Activated T-cell treated with anti-CD3 and anti-CD28 coated beads, Interleukin-2, amount 50 U/mL, for 72 hours (primary cell): ENCODE data around the gene MAP3K5. TPM values are rescaled to one million over a fixed set of nuclear protein-coding genes. Genes with fewer than 3 reads are reported as not detected.

Experiments
- ATAC-seq, 2 donors: fragments of 150-1000 bp; cut with Tn5 transposase; replicated peaks in 1 of 2; 2 replicates each; pipeline ENCODE4 v1.10.0; 2021; ENCODE audit warnings: moderate library complexity in 2 of 2, mild to moderate bottlenecking in 1 of 2
- DNase-seq, 2 donors: peaks; one replicate each; pipeline ENCODE4 v3.0.0; 2021 to 2022; ENCODE audit warnings: mixed read lengths in 1 of 2
- H3K27ac Mint-ChIP-seq: one replicate; pipeline ENCODE4 v1.8.0; 2022; ENCODE audit warnings: mild to moderate bottlenecking, moderate library complexity, mixed read lengths
- H3K27me3 Mint-ChIP-seq: one replicate; pipeline ENCODE4 v1.8.0; 2022; ENCODE audit warnings: low read depth, mixed read lengths
- H3K36me3 Mint-ChIP-seq, 2 donors: one replicate each; pipeline ENCODE4 v1.8.0; 2022; ENCODE audit warnings: mixed read lengths in 2 of 2, mild to moderate bottlenecking in 1 of 2; ENCODE audit not compliant: insufficient read depth in 2 of 2
- H3K4me1 Mint-ChIP-seq: one replicate; pipeline ENCODE4 v1.8.0; 2022; ENCODE audit warnings: low read depth, mixed read lengths
- H3K4me3 Mint-ChIP-seq, 2 donors: one replicate each; pipeline ENCODE4 v1.8.0; 2022; ENCODE audit warnings: mild to moderate bottlenecking in 2 of 2, mixed read lengths in 2 of 2, moderate library complexity in 2 of 2
- H3K9me3 Mint-ChIP-seq, 2 donors: one replicate each; pipeline ENCODE4 v1.8.0; 2022; ENCODE audit warnings: mixed read lengths in 2 of 2
- total RNA-seq, 2 donors: library from RNA; stranded (reverse); gene quantifications; one replicate each; pipeline ENCODE4 v1.2.3, GENCODE V29; 2022

Gene MAP3K5
- total RNA-seq, 2 donors from 2014 or later: 12.8 to 18.5 TPM

- H3K4me3 Mint-ChIP-seq: no peak overlapping the region
- H3K36me3 Mint-ChIP-seq: no peaks in the 10 kb centered on the region
- H3K27ac Mint-ChIP-seq: no peak overlapping the region
- no peak for ATAC-seq
- DNase-seq: no peak
- no peaks in the 10 kb centered on the region for H3K9me3 Mint-ChIP-seq
- H3K4me1 Mint-ChIP-seq: peaks cover 4% of the 10 kb centered on the region
- no peaks in the 10 kb centered on the region for H3K27me3 Mint-ChIP-seq
Observed at GRCh38 chr6:136535880-136536650, 256.2 kb downstream of the MAP3K5 start.

- H3K4me1 Mint-ChIP-seq: peaks cover 4% of the 10 kb centered on the region
- no peaks in the 10 kb centered on the region for H3K27me3 Mint-ChIP-seq
- H3K36me3 Mint-ChIP-seq: no peaks in the 10 kb centered on the region
- no peaks in the 10 kb centered on the region for H3K9me3 Mint-ChIP-seq
- H3K4me3 Mint-ChIP-seq: peak overlapping the region in 1 of 2 donors; percentile 17
- ATAC-seq: no peak
- DNase-seq: no peak
- H3K27ac Mint-ChIP-seq: no peak overlapping the region
Observed at GRCh38 chr6:136535017-136535765, 257.1 kb downstream of the MAP3K5 start.

- Mint-ChIP-seq H3K4me1 (peaks cover 4% of the 10 kb centered on the region), H3K36me3 (no peaks in the 10 kb centered on the region), H3K27ac (no peak overlapping the region), H3K9me3 (no peaks in the 10 kb centered on the region), H3K4me3 (no peak overlapping the region), H3K27me3 (no peaks in the 10 kb centered on the region)
- no peak for DNase-seq
- no peak for ATAC-seq
Observed at GRCh38 chr6:136534268-136534667, 258.0 kb downstream of the MAP3K5 start.

GRCh38 chr6:136533487-136533886 lies 258.8 kb downstream of the MAP3K5 start:
- Mint-ChIP-seq H3K4me3 (no peak overlapping the region), H3K4me1 (peaks cover 4% of the 10 kb centered on the region), H3K27me3 (no peaks in the 10 kb centered on the region), H3K36me3 (no peaks in the 10 kb centered on the region), H3K9me3 (no peaks in the 10 kb centered on the region), H3K27ac (no peak overlapping the region)
- ATAC-seq (no peak), DNase-seq (no peak)

- no peak overlapping the region for H3K4me3 Mint-ChIP-seq
- H3K27me3 Mint-ChIP-seq: peaks cover 10% of the 10 kb centered on the region
- ATAC-seq (no peak), DNase-seq (no peak)
- H3K27ac Mint-ChIP-seq: no peak overlapping the region
- H3K36me3 Mint-ChIP-seq: no peaks in the 10 kb centered on the region
- peaks cover 4% of the 10 kb centered on the region for H3K4me1 Mint-ChIP-seq
- no peaks in the 10 kb centered on the region for H3K9me3 Mint-ChIP-seq
Observed at GRCh38 chr6:136532030-136532429, 260.2 kb downstream of the MAP3K5 start.

GRCh38 chr6:136529710-136530109 lies 262.6 kb downstream of the MAP3K5 start:
- Mint-ChIP-seq H3K36me3 (no peaks in the 10 kb centered on the region), H3K4me3 (no peak overlapping the region), H3K9me3 (no peaks in the 10 kb centered on the region), H3K4me1 (peaks cover 18% of the 10 kb centered on the region), H3K27me3 (peaks cover 22% of the 10 kb centered on the region), H3K27ac (no peak overlapping the region)
- DNase-seq (no peak), ATAC-seq (no peak)

GRCh38 chr6:136528477-136528876 lies 263.8 kb downstream of the MAP3K5 start:
- DNase-seq (no peak), ATAC-seq (no peak)
- Mint-ChIP-seq H3K4me3 (no peak overlapping the region), H3K4me1 (peaks cover 21% of the 10 kb centered on the region), H3K36me3 (no peaks in the 10 kb centered on the region), H3K27me3 (peaks cover 22% of the 10 kb centered on the region), H3K27ac (no peak overlapping the region), H3K9me3 (no peaks in the 10 kb centered on the region)

GRCh38 chr6:136527831-136528230 lies 264.4 kb downstream of the MAP3K5 start:
- Mint-ChIP-seq H3K27ac (no peak overlapping the region), H3K36me3 (no peaks in the 10 kb centered on the region), H3K4me1 (peaks cover 21% of the 10 kb centered on the region), H3K9me3 (no peaks in the 10 kb centered on the region), H3K27me3 (peaks cover 22% of the 10 kb centered on the region), H3K4me3 (no peak overlapping the region)
- ATAC-seq (no peak), DNase-seq (no peak)

GRCh38 chr6:136526937-136527336 lies 265.3 kb downstream of the MAP3K5 start:
- H3K36me3 Mint-ChIP-seq: no peaks in the 10 kb centered on the region
- peaks cover 21% of the 10 kb centered on the region for H3K4me1 Mint-ChIP-seq
- no peak overlapping the region for H3K27ac Mint-ChIP-seq
- H3K4me3 Mint-ChIP-seq: peak overlapping the region in 1 of 2 donors; percentile 72
- H3K9me3 Mint-ChIP-seq: no peaks in the 10 kb centered on the region
- H3K27me3 Mint-ChIP-seq: peaks cover 22% of the 10 kb centered on the region
- ATAC-seq: peak in 1 of 2 donors; percentile 7
- no peak for DNase-seq

- ATAC-seq (peak; percentile 87 to 91), DNase-seq (peak; percentile 40 to 49)
- Mint-ChIP-seq H3K9me3 (no peaks in the 10 kb centered on the region), H3K36me3 (no peaks in the 10 kb centered on the region), H3K27ac (no peak overlapping the region), H3K4me1 (peaks cover 21% of the 10 kb centered on the region), H3K27me3 (peaks cover 22% of the 10 kb centered on the region), H3K4me3 (peak overlapping the region; percentile 72 to 74)
Observed at GRCh38 chr6:136526196-136526930, 265.9 kb downstream of the MAP3K5 start.

- DNase-seq (no peak), ATAC-seq (no peak)
- no peaks in the 10 kb centered on the region for H3K9me3 Mint-ChIP-seq
- H3K27ac Mint-ChIP-seq: peak overlapping the region; percentile 10
- H3K36me3 Mint-ChIP-seq: no peaks in the 10 kb centered on the region
- H3K27me3 Mint-ChIP-seq: peaks cover 22% of the 10 kb centered on the region
- peaks cover 21% of the 10 kb centered on the region for H3K4me1 Mint-ChIP-seq
- peak overlapping the region; percentile 72 to 74 for H3K4me3 Mint-ChIP-seq
Observed at GRCh38 chr6:136525586-136526195, 266.6 kb downstream of the MAP3K5 start.

GRCh38 chr6:136524936-136525413 lies 267.3 kb downstream of the MAP3K5 start:
- Mint-ChIP-seq H3K4me3 (peak overlapping the region; percentile 16 to 18), H3K27me3 (peaks cover 27% of the 10 kb centered on the region), H3K4me1 (peaks cover 21% of the 10 kb centered on the region), H3K27ac (peak overlapping the region; percentile 10), H3K9me3 (no peaks in the 10 kb centered on the region), H3K36me3 (no peaks in the 10 kb centered on the region)
- peak in 1 of 2 donors; percentile 47 for ATAC-seq
- no peak for DNase-seq
